ENCODE results near the gene HMG20A. TPM values are rescaled to one million over a fixed set of nuclear protein-coding genes. Genes with fewer than 3 reads are reported as not detected.

HMG20A gene
- total RNA-seq, 2 donors from 2014 or later, result 30.9 to 34.7 TPM

GRCh38 chr15:77466521-77466920, 45.8 kb downstream of the HMG20A start:
- no peak for TF ChIP-seq CTCF (IDR thresholded peaks at IDR 0.05)
- Histone ChIP-seq H3K27ac (peak overlapping the region in 1 of 2 donors; percentile 13), H3K4me3 (no peak overlapping the region), H3K36me3 (peaks cover 17% of the 10 kb centered on the region), H3K27me3 (no peaks in the 10 kb centered on the region), H3K9me3 (no peaks in the 10 kb centered on the region), H3K4me1 (peaks cover 0 to 10% of the 10 kb centered on the region in 2 donors)
- DNase-seq (ENCODE audit: low spot score), result no peak

GRCh38 chr15:77468896-77469295, 48.2 kb downstream of the HMG20A start:
- H3K9me3 ChIP-seq, result no peaks in the 10 kb centered on the region
- H3K4me3 ChIP-seq, result no peak overlapping the region
- H3K27me3 ChIP-seq, result no peaks in the 10 kb centered on the region
- no peak for DNase-seq (ENCODE audit: low spot score)
- H3K36me3 ChIP-seq, result peaks cover 31% of the 10 kb centered on the region
- no peak for TF ChIP-seq CTCF (IDR thresholded peaks at IDR 0.05)
- H3K27ac ChIP-seq, result no peak overlapping the region
- peaks cover 0 to under 1% of the 10 kb centered on the region in 2 donors for H3K4me1 ChIP-seq

GRCh38 chr15:77470235-77470634, 49.5 kb downstream of the HMG20A start:
- H3K36me3 ChIP-seq, result peaks cover 31% of the 10 kb centered on the region

GRCh38 chr15:77473328-77473727, 52.6 kb downstream of the HMG20A start:
- Histone ChIP-seq H3K4me1 (peaks cover 0 to 29% of the 10 kb centered on the region in 2 donors), H3K27me3 (no peaks in the 10 kb centered on the region), H3K4me3 (no peak overlapping the region), H3K36me3 (peaks cover 31% of the 10 kb centered on the region), H3K27ac (peak overlapping the region; percentile 33 to 83), H3K9me3 (no peaks in the 10 kb centered on the region)
- TF ChIP-seq CTCF (IDR thresholded peaks at IDR 0.05), result no peak
- no peak for DNase-seq (ENCODE audit: low spot score)

More at GRCh38 chr15:77470235-77470634, 49.5 kb downstream of the HMG20A start:
- TF ChIP-seq CTCF (IDR thresholded peaks at IDR 0.05), result no peak
- no peak overlapping the region for H3K4me3 ChIP-seq
- DNase-seq (ENCODE audit: low spot score), result no peak
- H3K4me1 ChIP-seq, result peaks cover 0 to 11% of the 10 kb centered on the region in 2 donors
- no peak overlapping the region for H3K27ac ChIP-seq
- no peaks in the 10 kb centered on the region for H3K27me3 ChIP-seq
- H3K9me3 ChIP-seq, result no peaks in the 10 kb centered on the region

- Histone ChIP-seq H3K9me3 (no peaks in the 10 kb centered on the region), H3K4me3 (no peak overlapping the region), H3K27ac (peak overlapping the region; percentile 33 to 83), H3K4me1 (peaks cover 0 to 30% of the 10 kb centered on the region in 2 donors), H3K36me3 (peaks cover 43% of the 10 kb centered on the region), H3K27me3 (no peaks in the 10 kb centered on the region)
- DNase-seq (ENCODE audit: low spot score), result no peak
- no peak for TF ChIP-seq CTCF (IDR thresholded peaks at IDR 0.05)
These were observed 53.8 kb downstream of the HMG20A start for GRCh38 chr15:77474310-77474988.

GRCh38 chr15:77475001-77475400, 54.3 kb downstream of the HMG20A start:
- Histone ChIP-seq H3K36me3 (peaks cover 48% of the 10 kb centered on the region), H3K27ac (peak overlapping the region; percentile 33 to 83), H3K4me1 (peaks cover 0 to 30% of the 10 kb centered on the region in 2 donors), H3K4me3 (no peak overlapping the region), H3K9me3 (no peaks in the 10 kb centered on the region), H3K27me3 (no peaks in the 10 kb centered on the region)
- TF ChIP-seq CTCF (IDR thresholded peaks at IDR 0.05), result no peak
- no peak for DNase-seq (ENCODE audit: low spot score)
